ENCODE measurements around the gene GAA.

Gene GAA

DNA sequence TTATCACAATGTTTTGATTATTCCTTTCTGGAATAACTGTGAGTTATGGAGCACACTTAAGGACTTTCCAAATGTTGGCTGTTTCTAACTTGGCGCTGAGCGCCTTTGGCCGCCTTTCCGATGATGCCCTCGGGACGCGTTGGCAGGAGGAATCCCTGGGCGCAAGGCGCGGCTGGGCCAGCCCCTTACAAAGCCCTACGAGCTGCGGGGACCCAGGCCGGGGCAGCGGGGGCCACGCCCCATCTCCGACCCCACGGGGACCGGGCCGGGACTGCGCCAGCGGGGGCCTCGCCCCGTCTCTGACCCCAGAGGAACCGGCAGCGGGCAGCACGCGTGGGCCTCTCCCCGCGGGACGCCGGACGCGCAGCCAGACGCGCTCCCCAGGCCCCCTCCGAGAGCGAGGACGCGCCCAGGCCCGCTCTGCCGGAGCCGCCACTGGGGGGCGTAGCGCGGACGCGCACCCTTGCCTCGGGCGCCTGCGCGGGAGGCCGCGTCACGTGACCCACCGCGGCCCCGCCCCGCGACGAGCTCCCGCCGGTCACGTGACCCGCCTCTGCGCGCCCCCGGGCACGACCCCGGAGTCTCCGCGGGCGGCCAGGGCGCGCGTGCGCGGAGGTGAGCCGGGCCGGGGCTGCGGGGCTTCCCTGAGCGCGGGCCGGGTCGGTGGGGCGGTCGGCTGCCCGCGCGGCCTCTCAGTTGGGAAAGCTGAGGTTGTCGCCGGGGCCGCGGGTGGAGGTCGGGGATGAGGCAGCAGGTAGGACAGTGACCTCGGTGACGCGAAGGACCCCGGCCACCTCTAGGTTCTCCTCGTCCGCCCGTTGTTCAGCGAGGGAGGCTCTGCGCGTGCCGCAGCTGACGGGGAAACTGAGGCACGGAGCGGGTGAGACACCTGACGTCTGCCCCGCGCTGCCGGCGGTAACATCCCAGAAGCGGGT is at the start of gene GAA:
Gene GAA (plus strand): TSS at position 571 of the 935 bp plus-strand sequence. CDS start 3,006 bp downstream, outside the sequence.
- DNase-seq: peak; percentile 59

DNA sequence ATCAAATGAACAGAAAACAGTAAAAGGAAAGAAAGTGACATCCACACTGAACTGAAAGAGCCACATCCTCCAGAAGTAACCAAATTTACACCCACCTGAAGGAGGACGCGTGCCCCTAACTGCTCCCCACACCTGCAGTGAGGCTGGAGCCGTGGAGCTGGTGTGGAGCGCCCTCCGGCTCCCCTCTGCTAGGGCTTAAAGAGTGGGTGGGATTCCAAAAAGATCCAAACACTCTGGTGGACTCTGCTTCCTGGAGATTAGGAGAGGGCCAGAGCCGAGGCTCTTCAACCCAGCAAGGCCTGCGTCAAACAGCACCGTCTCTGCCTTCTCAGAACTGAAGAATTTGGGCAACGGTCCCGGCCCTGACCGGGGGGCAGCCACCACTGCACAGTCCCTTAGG is 49.7 kb upstream of the GAA start:
- DNase-seq: no peak

DNA sequence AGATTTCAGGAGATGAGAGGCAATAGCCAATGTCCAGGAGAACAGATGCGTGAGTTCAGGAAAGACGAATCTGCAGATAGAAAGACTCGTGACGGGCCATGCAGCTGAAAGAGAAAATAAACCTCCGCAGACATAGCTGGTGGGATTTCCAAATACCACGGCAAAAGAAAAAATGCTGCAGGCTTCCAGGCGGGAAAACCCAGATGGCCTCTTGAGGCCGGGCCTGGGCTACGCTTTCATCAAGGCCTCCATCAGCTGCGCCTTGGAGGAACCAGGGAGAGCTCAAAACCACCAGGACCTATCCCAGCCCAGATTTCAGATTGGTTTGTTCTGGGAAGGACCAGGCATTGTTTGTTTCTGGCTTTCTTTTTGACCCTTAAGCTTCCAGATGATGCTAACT is 48.3 kb upstream of the GAA start:
- DNase-seq: no peak

DNA sequence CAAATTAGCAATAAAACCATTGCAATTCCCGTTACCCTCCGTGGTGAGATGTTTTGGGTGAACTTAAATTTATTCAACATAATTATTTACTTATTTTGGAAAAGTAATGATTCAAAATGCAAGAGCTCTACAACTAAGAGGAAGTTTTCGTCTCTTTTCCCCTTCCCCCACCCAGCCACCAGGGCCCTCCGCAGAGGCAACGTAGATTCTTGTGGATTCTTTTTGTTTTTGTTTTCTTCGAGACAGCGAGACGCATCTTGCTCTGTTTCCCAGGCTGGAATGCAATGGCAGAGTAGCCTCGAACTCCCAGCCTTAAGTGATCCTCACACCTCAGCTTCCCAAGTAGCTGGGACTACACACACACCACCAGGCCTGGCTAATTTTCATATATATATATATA is 45.8 kb upstream of the GAA start:
- DNase-seq: no peak

DNA sequence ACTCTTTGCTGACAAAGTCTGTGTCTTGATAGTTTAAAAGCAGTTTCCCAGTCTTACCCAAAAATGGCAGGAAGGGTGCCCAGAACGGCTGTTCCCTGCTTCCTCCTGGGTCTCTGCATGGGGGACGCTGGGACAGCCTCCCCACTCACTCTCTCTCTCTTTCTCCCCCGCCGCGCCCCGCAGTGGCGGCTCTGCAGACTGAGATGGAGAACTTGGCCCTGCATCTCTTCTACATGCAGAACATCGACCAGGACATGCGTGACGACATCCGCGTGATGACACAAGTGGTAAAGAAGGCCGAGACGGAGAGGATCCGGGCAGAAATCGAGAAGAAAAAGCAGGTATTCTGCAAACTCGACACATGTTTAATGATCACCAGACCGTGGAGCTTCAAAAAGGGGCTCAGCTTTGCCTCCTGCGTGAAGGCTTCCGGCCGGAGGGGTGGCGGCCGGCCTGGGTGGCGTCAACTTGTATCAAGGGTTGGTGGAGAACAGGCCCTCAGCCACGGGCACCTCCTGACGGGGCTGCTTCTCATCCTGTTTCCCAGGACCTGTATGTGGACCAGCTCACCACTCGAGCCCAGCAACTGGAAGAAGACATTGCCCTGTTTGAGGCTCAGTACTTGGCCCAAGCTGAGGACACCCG is 42.9 kb upstream of the GAA start:
- DNase-seq: no peak

DNA sequence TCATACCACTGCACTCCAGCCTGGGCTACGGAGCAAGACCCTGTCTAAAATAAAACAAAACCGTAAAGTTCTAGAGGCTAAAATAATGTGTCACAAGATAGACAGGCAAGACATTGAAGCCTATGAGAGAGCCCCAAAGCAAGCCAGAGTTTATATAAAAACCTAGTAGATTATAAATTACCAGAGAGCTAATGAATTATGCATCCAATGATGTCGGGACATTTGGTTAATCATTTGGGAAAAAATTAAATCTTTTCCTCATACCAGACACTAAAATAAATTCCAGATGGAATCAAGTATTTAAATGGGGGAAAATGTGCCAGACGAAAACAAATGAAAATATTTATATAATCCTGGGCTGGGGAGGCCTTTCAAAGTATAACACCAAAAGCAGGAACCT is 40.7 kb upstream of the GAA start:
- no peak for DNase-seq

DNA sequence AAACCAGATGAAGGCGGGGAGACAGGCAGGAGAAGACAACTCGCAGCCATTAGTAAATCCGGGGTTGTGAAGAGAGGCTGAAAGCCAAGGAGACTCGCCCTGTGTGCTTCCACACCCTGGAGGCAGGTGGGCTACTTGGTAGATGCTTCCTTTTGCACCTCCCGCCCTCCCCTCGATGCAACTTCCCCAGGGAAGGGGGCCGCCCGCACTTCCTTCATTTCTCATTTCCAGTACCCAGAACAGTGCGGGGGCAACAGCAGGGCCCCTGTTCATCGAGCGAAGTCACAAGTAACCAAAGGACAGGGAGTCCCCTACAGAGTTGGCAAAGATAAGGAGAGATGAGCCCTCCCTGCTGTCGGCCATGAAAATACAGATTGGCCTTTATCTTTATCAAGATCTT is 40.0 kb upstream of the GAA start:
- no peak for DNase-seq

DNA sequence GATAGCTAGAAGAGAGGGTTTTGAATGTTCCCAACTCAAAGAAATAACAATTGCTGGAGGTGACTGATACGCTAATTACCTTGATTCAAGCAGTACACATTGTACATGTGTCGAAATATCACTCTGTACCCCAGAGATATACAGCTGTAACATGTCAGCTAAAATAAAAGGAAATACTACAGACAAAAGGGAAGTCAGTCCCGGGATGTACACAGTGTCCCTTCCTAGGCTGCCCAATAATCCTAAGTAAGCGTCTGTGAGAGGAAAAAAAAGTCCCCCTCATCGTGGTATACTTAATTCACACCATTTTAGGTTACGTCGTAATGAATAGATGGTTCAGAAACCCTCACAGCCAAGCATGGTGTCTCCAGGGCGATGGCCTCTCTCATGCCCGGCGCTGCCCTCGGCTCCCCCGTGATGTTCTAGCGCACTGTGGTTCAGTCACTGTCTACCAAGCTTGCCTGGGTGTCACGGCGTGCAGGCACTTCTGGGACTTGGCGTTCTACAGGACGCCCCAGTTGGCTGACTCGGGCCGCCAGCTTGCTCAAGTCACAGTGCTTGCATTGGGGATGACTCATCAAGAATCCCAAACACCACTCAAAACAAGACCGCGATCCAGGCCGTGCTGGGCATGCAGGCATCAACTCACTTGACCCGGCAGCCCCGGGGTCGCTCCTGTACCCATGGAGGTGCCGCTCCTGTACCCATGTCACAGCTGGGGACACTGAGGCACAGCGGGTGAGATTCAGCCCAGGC is 37.4 kb upstream of the GAA start:
- DNase-seq: no peak

DNA sequence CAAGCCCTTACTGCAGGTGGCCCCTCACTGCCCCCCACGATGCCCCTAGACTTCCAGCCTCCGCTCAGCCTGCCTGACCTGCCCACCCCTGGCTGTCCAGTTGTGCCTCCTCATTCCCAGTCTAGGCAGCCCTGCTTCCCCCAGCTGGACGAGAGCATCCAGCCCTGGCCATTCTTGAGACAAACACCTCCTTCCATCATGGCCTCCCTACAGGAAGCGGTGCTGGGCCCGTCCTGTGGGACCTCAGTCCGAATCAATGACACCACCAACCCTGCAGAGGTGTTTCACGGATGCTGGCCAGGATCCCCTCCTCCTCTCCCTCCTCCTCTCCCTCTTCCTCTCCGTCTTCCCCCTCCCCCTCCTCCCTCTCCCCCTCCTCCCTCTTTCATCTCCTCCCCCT is 36.7 kb upstream of the GAA start:
- DNase-seq: no peak

DNA sequence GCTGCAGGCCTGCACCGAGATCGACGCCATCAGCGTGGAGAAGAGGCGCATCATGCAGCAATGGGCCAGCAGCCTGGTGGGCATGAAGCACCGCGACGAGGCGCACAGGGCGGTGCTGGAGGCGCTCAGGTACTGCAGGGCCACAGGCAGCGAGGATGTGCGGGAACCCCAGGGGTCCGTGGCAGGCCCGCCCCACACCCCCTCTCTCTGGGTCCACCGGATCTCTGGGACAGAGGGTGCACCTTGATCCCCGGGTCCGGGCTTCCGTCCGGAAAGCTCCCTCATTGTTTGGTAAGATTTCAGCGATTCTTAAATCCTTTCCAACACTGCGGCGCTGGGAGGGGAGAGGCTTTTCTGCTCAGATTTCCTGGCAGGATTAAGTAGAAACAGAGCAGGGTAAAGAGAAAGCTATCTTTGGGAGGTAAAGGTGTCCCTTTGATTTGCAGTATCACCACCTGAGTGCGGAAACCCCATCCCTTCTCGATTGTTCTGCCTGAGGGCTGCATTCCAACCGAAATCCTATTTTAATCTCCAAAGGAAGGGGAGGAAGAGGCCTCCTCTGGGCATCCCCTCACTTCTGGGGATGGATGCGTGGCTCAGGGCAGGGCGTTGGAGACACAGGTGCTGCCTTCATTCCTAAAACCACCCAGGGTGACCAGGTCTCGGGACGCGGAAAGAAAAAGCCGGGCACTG is 35.8 kb upstream of the GAA start:
- DNase-seq: no peak

DNA sequence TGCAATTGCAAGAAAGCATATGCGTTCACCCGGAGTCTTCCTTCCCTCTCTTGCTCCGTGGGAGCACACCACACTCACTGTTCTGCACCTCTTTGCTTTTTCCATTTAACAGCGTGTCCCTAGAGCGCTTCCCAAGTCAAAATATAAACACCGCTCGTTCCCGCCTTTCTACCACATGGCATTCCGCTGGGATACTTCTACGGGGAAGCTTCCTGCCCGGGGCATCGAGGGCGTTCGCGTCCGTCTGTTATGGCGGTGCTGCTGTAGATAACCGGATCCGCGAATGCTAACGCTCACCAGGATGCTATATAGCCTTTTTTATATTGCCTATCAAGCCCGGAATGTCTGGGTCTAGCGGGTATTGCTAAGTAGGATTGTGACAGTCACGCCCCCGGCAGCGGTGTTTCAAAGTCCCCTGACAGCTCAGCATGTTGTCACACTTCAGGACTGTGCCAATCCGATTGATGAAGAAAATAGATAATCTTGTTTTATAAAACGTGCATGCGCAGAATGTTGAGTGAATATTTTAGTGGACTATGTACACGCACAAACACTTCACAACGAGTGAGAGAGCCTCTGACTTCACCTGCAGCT is 33.9 kb upstream of the GAA start:
- DNase-seq: no peak

DNA sequence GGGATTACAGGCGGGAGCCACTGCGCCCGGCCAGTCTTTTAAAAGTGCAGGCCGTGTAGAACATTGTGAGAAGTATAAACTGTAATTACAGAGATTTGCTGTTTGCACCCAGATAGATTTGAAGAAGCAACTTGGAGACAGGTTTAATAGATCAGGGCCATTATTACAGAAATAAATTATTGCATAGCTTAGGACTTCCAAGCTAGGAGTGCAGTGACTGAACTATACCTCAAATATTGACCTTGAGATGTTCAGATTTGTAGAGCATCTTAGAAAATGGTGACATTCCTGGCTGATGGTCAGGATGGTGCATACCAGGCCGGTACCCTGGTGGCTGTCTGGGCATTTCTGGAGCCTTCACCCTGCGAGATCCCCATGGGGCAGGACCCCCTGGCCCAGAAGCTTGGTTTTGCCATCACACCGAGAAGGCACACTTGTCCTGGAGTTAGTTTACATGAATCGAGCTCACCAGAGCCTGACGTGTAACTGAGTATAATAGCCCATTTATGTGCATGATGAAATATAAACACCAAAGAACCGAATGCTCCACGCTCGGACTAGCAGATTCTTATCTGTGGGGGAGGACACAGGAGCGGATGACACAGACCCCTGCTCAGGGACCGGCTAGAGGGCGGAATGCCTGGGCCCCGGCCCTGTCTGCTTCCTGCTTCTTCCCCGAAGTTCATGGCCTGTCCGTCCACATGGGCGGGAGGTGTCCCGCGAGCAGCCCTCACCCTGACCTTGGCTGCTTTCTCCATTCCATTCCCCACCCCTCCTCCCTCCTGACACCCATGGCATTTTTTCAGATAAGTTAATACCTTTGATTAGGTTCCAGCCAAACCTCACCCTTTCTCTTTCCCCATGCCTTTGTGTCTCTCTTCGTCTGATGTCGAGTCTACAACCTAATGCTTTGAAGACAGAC is 32.8 kb upstream of the GAA start:
- no peak for DNase-seq

DNA sequence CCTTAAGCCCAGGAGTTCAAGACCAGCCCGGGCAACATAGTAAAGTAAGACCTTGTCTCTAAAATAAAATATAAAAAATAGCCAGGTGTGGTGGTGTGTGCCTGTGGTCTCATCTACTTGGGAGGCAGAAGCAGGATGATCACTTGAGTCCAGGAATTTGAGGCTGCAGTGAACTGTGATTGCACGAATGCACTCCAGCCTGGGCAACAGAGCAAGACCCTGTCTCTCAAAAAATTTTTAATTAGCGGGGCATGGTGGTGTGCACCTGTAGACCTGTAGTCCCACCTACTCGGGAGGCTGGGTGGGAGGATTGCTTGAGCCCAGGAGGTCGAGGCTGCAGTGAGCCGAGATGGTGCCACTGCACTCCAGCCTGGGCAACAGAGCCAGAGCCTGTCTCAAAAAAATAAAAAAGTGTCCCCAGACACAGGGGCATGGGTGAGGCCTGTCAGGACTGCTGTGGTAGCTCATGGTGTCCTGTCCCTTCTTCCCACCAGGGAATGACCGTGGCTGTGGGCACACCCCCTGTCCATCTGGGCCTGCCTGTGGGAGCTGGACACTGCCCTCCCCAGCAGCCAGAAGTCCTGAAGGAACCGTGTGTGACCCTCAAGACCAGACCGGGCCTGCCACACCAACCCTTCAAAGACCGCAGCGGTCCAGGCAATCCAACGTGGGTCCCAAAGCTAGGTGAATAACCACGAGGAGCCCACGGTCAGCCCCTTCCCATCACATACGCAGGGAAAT is 30.8 kb upstream of the GAA start:
- DNase-seq: no peak

DNA sequence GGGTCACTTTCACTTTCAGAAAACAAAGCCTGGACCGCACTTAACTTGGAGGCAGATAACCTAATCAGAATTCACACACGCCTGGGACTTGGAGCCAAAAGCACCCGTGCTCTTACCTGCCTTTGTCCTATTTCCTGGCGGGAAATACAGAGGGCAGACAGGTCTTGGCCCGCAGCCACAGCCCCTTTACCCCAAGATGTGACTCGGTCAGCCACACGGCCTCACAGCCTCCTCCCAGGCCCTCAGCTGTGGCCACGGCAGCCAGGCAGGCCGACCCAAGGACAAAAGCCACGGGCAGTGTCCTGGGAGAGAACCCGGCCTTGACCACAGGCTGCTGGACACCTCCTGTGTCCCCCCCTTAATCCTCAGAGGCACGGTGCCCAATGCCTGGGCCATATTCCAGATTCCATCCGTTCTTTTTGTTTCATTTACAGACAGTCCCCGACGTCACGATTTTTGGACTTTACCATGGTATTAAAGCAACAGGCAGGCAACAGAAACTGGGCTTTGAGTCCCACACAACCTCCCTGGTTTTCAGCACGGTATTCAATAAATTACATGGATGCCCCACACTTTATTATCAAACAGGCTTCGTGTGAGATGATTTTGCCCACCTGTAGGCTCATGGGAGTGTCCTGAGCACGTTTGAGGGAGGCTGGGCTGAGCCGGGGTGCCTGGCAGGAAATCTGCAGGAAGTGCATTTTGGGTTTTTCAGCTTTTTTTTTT is 30.1 kb upstream of the GAA start:
- no peak for DNase-seq

DNA sequence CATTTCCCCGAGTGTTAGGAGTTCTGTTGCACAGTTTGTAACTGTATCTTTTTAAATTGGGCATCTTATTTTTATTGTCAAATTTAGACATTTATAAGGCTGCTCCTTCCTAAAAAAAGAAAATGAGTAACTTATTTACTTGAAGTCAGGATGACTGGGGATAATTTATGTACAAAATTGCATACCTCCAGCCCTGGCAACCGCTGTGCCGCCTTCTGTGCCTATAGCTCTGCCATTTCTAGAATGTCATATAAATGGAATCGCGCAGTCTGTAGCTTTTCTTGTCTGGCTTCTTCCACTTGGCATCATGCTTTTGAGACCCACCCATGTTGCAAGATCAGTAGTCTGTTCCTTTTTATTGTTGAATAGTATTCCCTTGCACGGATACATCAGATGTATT is 29.0 kb upstream of the GAA start:
- DNase-seq: no peak

DNA sequence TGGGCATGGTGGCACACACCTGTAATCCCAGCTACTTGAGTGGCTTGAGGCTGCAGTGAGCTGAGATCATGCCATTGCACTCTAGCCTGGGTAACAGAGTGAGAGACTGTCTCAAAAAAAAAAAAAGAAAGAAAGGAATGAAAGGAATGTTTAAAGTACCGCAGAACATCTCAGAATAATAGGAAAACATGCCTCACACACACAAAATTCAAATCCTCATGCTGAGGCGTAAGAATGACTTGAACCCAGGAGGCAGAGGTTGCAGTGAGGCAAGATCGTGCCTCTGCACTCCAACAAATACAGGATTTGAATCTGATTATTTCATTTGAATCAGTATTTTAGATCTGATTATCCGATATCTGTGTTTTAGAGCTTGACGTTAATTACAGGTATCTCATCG is 21.3 kb upstream of the GAA start:
- no peak for DNase-seq

DNA sequence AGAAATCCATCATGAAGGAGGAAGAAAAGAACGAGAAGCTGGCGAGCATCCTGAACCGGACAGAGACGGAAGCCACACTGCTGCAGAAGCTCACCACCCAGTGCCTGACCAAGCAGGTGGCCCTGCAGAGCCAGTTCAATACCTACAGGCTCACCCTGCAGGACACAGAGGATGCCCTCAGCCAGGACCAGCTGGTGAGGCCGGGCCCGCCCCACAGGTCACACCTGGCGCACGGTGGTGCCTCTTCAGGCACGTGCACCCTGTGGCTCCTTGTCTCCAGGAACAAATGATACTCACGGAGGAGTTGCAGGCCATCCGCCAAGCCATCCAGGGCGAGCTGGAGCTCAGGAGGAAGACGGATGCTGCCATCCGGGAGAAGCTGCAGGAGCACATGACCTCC is 19.8 kb upstream of the GAA start:
- no peak for DNase-seq

DNA sequence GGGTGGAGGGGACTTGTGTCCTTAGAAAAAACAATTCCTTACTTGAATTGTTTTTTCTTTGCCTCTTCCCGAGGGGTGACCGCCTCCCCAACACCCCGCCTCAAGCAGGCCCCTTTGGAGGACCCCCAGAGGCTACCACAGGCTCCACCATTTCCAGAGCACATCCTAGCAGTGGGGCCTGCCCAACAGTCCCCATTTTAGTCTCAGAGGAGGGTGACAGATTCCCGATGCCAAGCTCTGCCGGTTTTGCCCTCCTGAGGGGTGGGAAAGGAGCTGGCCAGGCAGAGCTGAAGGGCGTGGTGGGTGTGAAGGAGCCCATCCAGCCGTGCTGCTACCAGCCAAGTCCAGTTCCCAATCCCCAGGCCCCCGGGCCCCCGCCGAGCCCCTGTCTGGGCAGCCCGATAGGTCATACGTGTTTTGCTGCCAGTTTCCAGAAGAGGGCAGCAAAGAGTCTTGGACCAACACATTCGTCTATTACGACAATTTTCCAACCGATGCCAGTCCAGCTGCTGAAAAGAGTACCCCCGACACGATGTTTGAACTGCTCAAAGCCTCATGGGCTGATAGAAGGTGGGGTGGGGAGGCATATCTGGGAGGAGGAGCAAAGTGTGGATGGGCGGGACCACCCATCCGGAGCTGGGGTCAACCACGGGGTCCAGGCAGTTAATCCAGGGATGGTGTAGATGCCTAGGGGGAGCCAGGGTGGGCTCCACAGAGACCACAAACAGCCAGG is 18.8 kb upstream of the GAA start:
- peak; percentile 90 for DNase-seq

DNA sequence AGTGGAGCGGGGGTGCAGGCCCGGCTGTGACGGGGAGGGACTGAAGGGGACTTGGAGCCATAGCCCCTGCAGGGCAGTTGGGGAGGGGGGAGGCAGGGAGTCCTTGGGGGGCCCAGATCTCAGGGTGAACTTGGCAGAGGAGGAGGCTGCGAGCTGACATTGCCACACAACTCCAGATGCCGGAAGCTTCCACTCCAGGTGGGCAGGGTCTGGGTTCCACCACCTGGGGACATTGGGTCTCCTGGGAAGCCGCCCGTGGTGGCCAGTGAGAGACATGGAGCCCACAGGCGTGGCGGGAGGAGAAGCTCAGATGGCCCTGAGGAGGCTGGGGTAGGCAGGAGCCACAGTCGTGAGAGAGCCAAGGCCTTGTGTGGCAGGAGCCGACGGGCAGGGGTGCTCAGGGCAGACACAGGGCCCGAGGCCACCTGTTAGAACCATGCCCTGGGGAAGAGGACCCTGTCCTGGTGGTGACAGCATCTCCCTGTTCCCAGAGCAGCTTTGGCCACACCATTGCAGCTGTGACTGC is 18.2 kb upstream of the GAA start:
- DNase-seq: no peak

Data from NCI-H1694 treated with DMSO at 0.1 percent for 48 hours (cell line).